ENCODE results near the gene LRRC27.

The LRRC27 gene

GRCh38 chr10:132354356-132355094 is 22.5 kb downstream of the LRRC27 start:
- H3K36me3 ChIP-seq, result no peaks in the 10 kb centered on the region
- H3K9me3 ChIP-seq, result no peaks in the 10 kb centered on the region
- DNase-seq, result no peak

GRCh38 chr10:132355297-132355696 is 23.3 kb downstream of the LRRC27 start:
- no peak for TF ChIP-seq CTCF (IDR thresholded peaks at IDR 0.05; ENCODE audit: low read depth, low read length)
- H3K4me3 ChIP-seq (ENCODE audit: low read depth, low read length), result no peak overlapping the region
- no peaks in the 10 kb centered on the region for H3K27me3 ChIP-seq
- no peaks in the 10 kb centered on the region for H3K36me3 ChIP-seq
- DNase-seq, result no peak
- H3K9me3 ChIP-seq, result no peaks in the 10 kb centered on the region
- no peaks in the 10 kb centered on the region for H3K4me1 ChIP-seq

More at GRCh38 chr10:132354356-132355094, 22.5 kb downstream of the LRRC27 start:
- no peak for TF ChIP-seq CTCF (IDR thresholded peaks at IDR 0.05; ENCODE audit: low read depth, low read length)
- no peak overlapping the region for H3K4me3 ChIP-seq (ENCODE audit: low read depth, low read length)
- no peaks in the 10 kb centered on the region for H3K4me1 ChIP-seq
- no peaks in the 10 kb centered on the region for H3K27me3 ChIP-seq

GRCh38 chr10:132355754-132356153 is 23.8 kb downstream of the LRRC27 start:
- Histone ChIP-seq H3K9me3 (no peaks in the 10 kb centered on the region), H3K36me3 (no peaks in the 10 kb centered on the region), H3K27me3 (no peaks in the 10 kb centered on the region), H3K4me1 (no peaks in the 10 kb centered on the region), H3K4me3 (ENCODE audit: low read depth, low read length) (no peak overlapping the region)
- no peak for TF ChIP-seq CTCF (IDR thresholded peaks at IDR 0.05; ENCODE audit: low read depth, low read length)
- no peak for DNase-seq

- H3K9me3 ChIP-seq, result no peaks in the 10 kb centered on the region
- DNase-seq, result no peak
- no peaks in the 10 kb centered on the region for H3K27me3 ChIP-seq
- TF ChIP-seq CTCF (IDR thresholded peaks at IDR 0.05; ENCODE audit: low read depth, low read length), result no peak
- no peaks in the 10 kb centered on the region for H3K4me1 ChIP-seq
- no peak overlapping the region for H3K4me3 ChIP-seq (ENCODE audit: low read depth, low read length)
- H3K36me3 ChIP-seq, result no peaks in the 10 kb centered on the region
Measured at GRCh38 chr10:132356621-132357195, 24.7 kb downstream of the LRRC27 start.

- H3K36me3 ChIP-seq, result no peaks in the 10 kb centered on the region
- H3K27me3 ChIP-seq, result no peaks in the 10 kb centered on the region
- no peak for TF ChIP-seq CTCF (IDR thresholded peaks at IDR 0.05; ENCODE audit: low read depth, low read length)
- no peak for DNase-seq
- H3K4me3 ChIP-seq (ENCODE audit: low read depth, low read length), result no peak overlapping the region
- H3K4me1 ChIP-seq, result no peaks in the 10 kb centered on the region
- no peaks in the 10 kb centered on the region for H3K9me3 ChIP-seq
Measured at GRCh38 chr10:132357286-132358058, 25.5 kb downstream of the LRRC27 start.

Data from BE2C (cell line).